Activated T-cell treated with anti-CD3 and anti-CD28 coated beads for 4 hours (primary cell): ENCODE measurements around the gene MAP4K4.
"Not testable (repeated sequence)": the region's sequence is repeated elsewhere in the genome, so short reads cannot be mapped to it uniquely, and the experiment has no call there.

Experiments
- DNase-seq: peaks from one replicate; pipeline ENCODE4 v3.0.0-alpha.2; 2020

MAP4K4 gene

GRCh38 chr2:101745711-101746694, 48.5 kb downstream of the MAP4K4 start:
- DNase-seq: no peak

GRCh38 chr2:101748000-101748399, 50.5 kb downstream of the MAP4K4 start:
- no peak for DNase-seq

- not testable (repeated sequence) for DNase-seq
Measured at GRCh38 chr2:101748462-101748861, 51.0 kb downstream of the MAP4K4 start.

- DNase-seq: no peak
Measured at GRCh38 chr2:101750688-101751087, 53.2 kb downstream of the MAP4K4 start.

- DNase-seq: no peak
Measured at GRCh38 chr2:101751276-101751815, 53.8 kb downstream of the MAP4K4 start.

GRCh38 chr2:101751875-101752619, 54.5 kb downstream of the MAP4K4 start:
- no peak for DNase-seq

GRCh38 chr2:101752716-101753616, 55.5 kb downstream of the MAP4K4 start:
- no peak for DNase-seq

GRCh38 chr2:101753720-101754490, 56.4 kb downstream of the MAP4K4 start:
- no peak for DNase-seq

GRCh38 chr2:101754618-101755017, 57.1 kb downstream of the MAP4K4 start:
- no peak for DNase-seq

- DNase-seq: no peak
Measured at GRCh38 chr2:101756266-101756665, 58.8 kb downstream of the MAP4K4 start.

- DNase-seq: no peak
Measured at GRCh38 chr2:101758001-101758400, 60.5 kb downstream of the MAP4K4 start.

- no peak for DNase-seq
Measured at GRCh38 chr2:101759162-101759561, 61.7 kb downstream of the MAP4K4 start.

GRCh38 chr2:101762451-101763171, 65.1 kb downstream of the MAP4K4 start:
- no peak for DNase-seq

- DNase-seq: no peak
Measured at GRCh38 chr2:101763496-101764333, 66.2 kb downstream of the MAP4K4 start.

- no peak for DNase-seq
Measured at GRCh38 chr2:101766337-101766736, 68.8 kb downstream of the MAP4K4 start.

- no peak for DNase-seq
Measured at GRCh38 chr2:101766871-101767739, 69.6 kb downstream of the MAP4K4 start.

GRCh38 chr2:101768556-101769220, 71.2 kb downstream of the MAP4K4 start:
- DNase-seq: no peak

GRCh38 chr2:101769726-101770125, 72.2 kb downstream of the MAP4K4 start:
- DNase-seq: not testable (repeated sequence)
